GM12878 (cell line): Measurements from ENCODE around the gene CCSER1. TPM values are rescaled to one million over a fixed set of nuclear protein-coding genes. Genes with fewer than 3 reads are reported as not detected.

Source experiments
- ATAC-seq: fragments of 200-7000 bp; cut with Tn5 transposase; 3 replicates; pipeline ENCODE4 v1.9.1; 2020; ENCODE audit warnings: mild to moderate bottlenecking, moderate library complexity
- BruUV-seq: library from RNA; stranded (reverse); fragments of 400-500 nt; replicated peaks from 2 replicates; lab custom pipeline; 2021; lab: Mats Ljungman, UMichigan
- CTCF ChIA-PET: fragments of 300-600 bp; sonication (Branson Sonifier 250); formaldehyde crosslinking; extraction: SDS; loops from one replicate; lab custom pipeline; 2021; ENCODE audit warnings: inconsistent platforms; lab: Yijun Ruan, JAX
- POLR2A ChIA-PET: fragments of 350-600 bp; formaldehyde crosslinking; extraction: SDS; loops from one replicate; lab custom pipeline; 2021; ENCODE audit warnings: inconsistent platforms; lab: Charles Lee
- RAD21 ChIA-PET: fragments of 300-600 bp; sonication (Branson Sonifier 250); formaldehyde crosslinking; loops from one replicate; lab custom pipeline; 2023; ENCODE audit warnings: antibody characterized with exemption; ENCODE audit not compliant: unreplicated experiment; lab: Charles Lee
- SMC1A ChIA-PET: fragments of 300-600 bp; sonication (Branson Sonifier 250); formaldehyde crosslinking; loops from one replicate; lab custom pipeline; 2023; ENCODE audit not compliant: unreplicated experiment, uncharacterized antibody; lab: Charles Lee
- DNase-seq: peaks from one replicate; pipeline ENCODE4 v3.0.0-alpha.2; 2011; ENCODE audit warnings: low read depth, low spot score
- FAIRE-seq: peaks from 3 replicates; lab custom pipeline; 2011; peaks lifted over from hg19 to GRCh38; lab: Jason Lieb, UNC
- H2AFZ ChIP-seq: 2 replicates; pipeline ENCODE4 v1.6.0; 2011; ENCODE audit warnings: low read depth, low read length, control low read depth; ENCODE audit not compliant: control insufficient read depth
- H3K27ac ChIP-seq: 2 replicates; pipeline ENCODE4 v1.5.1; 2011; ENCODE audit warnings: control low read depth; ENCODE audit not compliant: control insufficient read depth, insufficient read depth
- H3K27me3 ChIP-seq, 2 experiments: replicated peaks in 1 of 2; 2 replicates each; pipeline versions ENCODE4 v1.6.0 to v1.6.1; 2011; ENCODE audit warnings: low read length in 1 of 2; ENCODE audit not compliant: control insufficient read depth in 2 of 2, insufficient read depth in 2 of 2
- H3K36me3 ChIP-seq, 2 experiments: 2 replicates each; pipeline ENCODE4 v1.5.1; 2011; ENCODE audit warnings: low read length in 1 of 2; ENCODE audit not compliant: control insufficient read depth in 2 of 2, insufficient read depth in 2 of 2
- H3K4me1 ChIP-seq: 2 replicates; pipeline ENCODE4 v1.6.1; 2011; ENCODE audit warnings: mild to moderate bottlenecking, low read length, moderate library complexity, mixed read lengths; ENCODE audit not compliant: control insufficient read depth, insufficient read depth
- H3K4me2 ChIP-seq: 2 replicates; pipeline ENCODE4 v1.6.0; 2011; ENCODE audit warnings: control low read depth; ENCODE audit not compliant: control insufficient read depth, insufficient read depth
- H3K4me3 ChIP-seq: fragments of 200-600 bp; sonication (generic); 2 replicates; pipeline ENCODE4 v1.5.1; 2016
- H3K79me2 ChIP-seq: 2 replicates; pipeline ENCODE4 v1.6.0; 2011; ENCODE audit warnings: low read length; ENCODE audit not compliant: control insufficient read depth, insufficient read depth
- H3K9ac ChIP-seq: 2 replicates; pipeline ENCODE4 v1.8.0; 2011; ENCODE audit warnings: low read length, control low read depth, mixed read lengths; ENCODE audit not compliant: control insufficient read depth, insufficient read depth
- H3K9me3 ChIP-seq: replicated peaks from 3 replicates; pipeline ENCODE4 v1.5.1; 2011; ENCODE audit warnings: mild to moderate bottlenecking, low read length; ENCODE audit not compliant: control insufficient read depth, insufficient read depth
- H4K20me1 ChIP-seq: 2 replicates; pipeline ENCODE4 v1.6.0; 2011; ENCODE audit not compliant: control insufficient read depth, insufficient read depth
- CBX5 ChIP-seq: sonication (generic); IDR thresholded peaks from 2 replicates; pipeline ENCODE4 v1.6.1; 2016; ENCODE audit warnings: low read depth, moderate library complexity, mild to moderate bottlenecking, inconsistent platforms
- CHD1 ChIP-seq: IDR thresholded peaks from 2 replicates; pipeline ENCODE4 v1.6.1; 2012; ENCODE audit warnings: low read depth, low read length, improper control_type of control experiment
- DPF2 ChIP-seq: fragments of 450-650 bp; IDR thresholded peaks from 2 replicates; pipeline ENCODE4 v1.6.1; 2017; ENCODE audit warnings: mild to moderate bottlenecking
- HDGF ChIP-seq: fragments of 450-650 bp; IDR thresholded peaks from 2 replicates; pipeline ENCODE4 v1.6.1; 2016; ENCODE audit warnings: antibody characterized with exemption
- IRF4 ChIP-seq: IDR thresholded peaks from 2 replicates; pipeline ENCODE4 v1.6.1; 2011; ENCODE audit warnings: low read depth, low read length
- JUND ChIP-seq: IDR thresholded peaks from 2 replicates; pipeline ENCODE4 v1.6.1; 2012; ENCODE audit warnings: low read depth, mild to moderate bottlenecking, low read length, improper control_type of control experiment, moderate library complexity
- KAT2A ChIP-seq: conservative IDR thresholded peaks from 2 replicates; pipeline ENCODE4 v1.6.1; 2011; ENCODE audit warnings: low read depth, low read length; ENCODE audit not compliant: control insufficient read depth
- MTA3 ChIP-seq: IDR thresholded peaks from 2 replicates; pipeline ENCODE4 v1.6.1; 2012; ENCODE audit warnings: low read length, inconsistent platforms, borderline replicate concordance
- NFYB ChIP-seq: IDR thresholded peaks from 2 replicates; pipeline ENCODE4 v1.6.1; 2011; ENCODE audit warnings: low read depth, mild to moderate bottlenecking, low read length, improper control_type of control experiment, moderate library complexity; ENCODE audit not compliant: insufficient read depth
- NR2F1 ChIP-seq: fragments of 450-650 bp; conservative IDR thresholded peaks from 2 replicates; pipeline ENCODE4 v1.6.1; 2017; ENCODE audit warnings: mild to moderate bottlenecking
- POU2F2 ChIP-seq: IDR thresholded peaks from 3 replicates; pipeline ENCODE4 v1.6.1; 2011; ENCODE audit warnings: low read depth, mild to moderate bottlenecking, low read length, borderline replicate concordance
- SMAD5 ChIP-seq: IDR thresholded peaks from 2 replicates; pipeline ENCODE4 v1.6.1; 2016; ENCODE audit warnings: antibody characterized with exemption, low read depth
- SMARCA5 ChIP-seq: fragments of 450-650 bp; IDR thresholded peaks from 2 replicates; pipeline ENCODE4 v1.6.1; 2017; ENCODE audit warnings: mild to moderate bottlenecking
- TBL1XR1 ChIP-seq: IDR thresholded peaks from 2 replicates; pipeline ENCODE4 v1.6.1; 2012; ENCODE audit warnings: low read depth, low read length, improper control_type of control experiment
- YBX1 ChIP-seq: fragments of 450-650 bp; IDR thresholded peaks from 2 replicates; pipeline ENCODE4 v1.6.1; 2016; ENCODE audit warnings: antibody characterized with exemption
- ZNF207 ChIP-seq: fragments of 450-650 bp; IDR thresholded peaks from 2 replicates; pipeline ENCODE4 v1.6.1; 2014; ENCODE audit warnings: antibody characterized with exemption, mild to moderate bottlenecking, borderline replicate concordance
- ZNF384 ChIP-seq: IDR thresholded peaks from 2 replicates; pipeline ENCODE4 v1.6.1; 2012; ENCODE audit warnings: low read depth, mild to moderate bottlenecking, low read length, improper control_type of control experiment, borderline replicate concordance
- in situ Hi-C: fragments of 300-500 bp; cut with MboI; formaldehyde crosslinking; loops from 9 replicates; pipeline ENCODE4 v1.14.3; 2018; ENCODE audit warnings: mixed read lengths
- intact Hi-C: fragments of 100-400 bp; cut with micrococcal nuclease; formaldehyde crosslinking; loops from one replicate; pipeline ENCODE4 v1.14.2; 2022; ENCODE audit not compliant: unreplicated experiment
- polyA plus RNA-seq, 11 experiments: library from polyadenylated mRNA; depleted of rRNA in 4 of 11; unstranded in 6 of 11; stranded (reverse) in 5 of 11; fragments of >200 nt; fragmentation: Nextera tagmentation in 4 of 11; fragmentation: Illumina TruSeq in 1 of 11; extraction: Ambion mirVana in 4 of 11; extraction: Trizol in 1 of 11; gene quantifications; 1 replicate in 1 of 11; 2 replicates in 10 of 11; pipeline versions ENCODE4 v1.2.1 to v1.2.3, GENCODE V29; 2011 to 2016; ENCODE audit warnings: inconsistent platforms in 2 of 11, missing spikeins in 2 of 11, low read depth in 1 of 11
- total RNA-seq, 4 experiments: library from RNA; depleted of rRNA in 3 of 4; stranded (reverse); fragments of >200 nt in 3 of 4; fragmentation: Illumina TruSeq in 1 of 4; extraction: Trizol in 1 of 4; gene quantifications; 2 replicates each; pipeline versions ENCODE4 v1.2.1 to v1.2.3, GENCODE V29; 2013 to 2021
- TF ChIP-seq, protein P1 (sequence below): fragments of 450-650 bp; IDR thresholded peaks from 2 replicates; pipeline ENCODE4 v1.6.1; 2017; ENCODE audit warnings: borderline replicate concordance
- TF ChIP-seq, protein P2 (sequence below): IDR thresholded peaks from 2 replicates; pipeline ENCODE4 v1.6.1; 2012; ENCODE audit warnings: low read depth, low read length, improper control_type of control experiment

The CCSER1 gene
- total and polyA plus RNA-seq, 10 of the 15 experiments (the other 5 are each of a cell fraction or from before 2014, with no cell fraction given) = 0.22 to 2.7 (median 1.0) TPM

DNA sequence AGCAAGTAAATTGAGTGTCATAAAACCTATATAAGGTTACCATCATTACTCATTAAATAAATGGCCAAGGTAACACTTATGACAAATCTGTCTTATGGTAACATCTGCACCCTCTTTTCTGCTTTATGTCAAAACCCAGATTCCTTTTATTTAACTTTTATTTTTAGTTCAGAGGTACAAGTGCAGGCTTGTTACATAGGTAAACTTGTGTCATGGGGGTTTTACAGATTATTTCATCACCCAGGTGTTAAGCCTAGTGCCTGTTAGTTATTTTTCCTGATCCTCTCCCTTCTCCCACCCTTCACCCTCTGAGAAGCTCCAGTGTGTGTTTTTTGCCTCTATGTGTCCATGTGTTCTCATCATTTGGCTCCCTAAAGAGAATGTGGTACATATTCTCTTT lies 930.7 kb downstream of the CCSER1 start:
- SMC1A ChIA-PET = interaction anchor here (0.8 kb wide), 1 partner anchor 146 kb away, joined by 3 read pairs; no protein-coding TSS in a partner anchor
- Histone ChIP-seq H3K4me2 (no peak overlapping the region), H3K4me3 (no peak overlapping the region), H3K27me3 (no peaks in the 10 kb centered on the region), H3K9ac (no peak overlapping the region), H4K20me1 (no peaks in the 10 kb centered on the region), H3K4me1 (no peaks in the 10 kb centered on the region), H3K27ac (no peak overlapping the region), H3K9me3 (no peaks in the 10 kb centered on the region), H3K79me2 (no peaks in the 10 kb centered on the region), H3K36me3 (no peaks in the 10 kb centered on the region), H2AFZ (no peak overlapping the region)
- POLR2A ChIA-PET = interaction anchor here (0.5 kb wide), 1 partner anchor 263 kb away, joined by 3 read pairs; no protein-coding TSS in a partner anchor
- intact Hi-C loops = no loop called here
- CTCF ChIA-PET = no interaction called here
- TF ChIP-seq NFYB (no peak), DPF2 (no peak), KAT2A (no peak), NR2F1 (no peak), MTA3 (no peak), JUND (no peak), ZNF384 (no peak)
- TF ChIP-seq, protein P1, sequence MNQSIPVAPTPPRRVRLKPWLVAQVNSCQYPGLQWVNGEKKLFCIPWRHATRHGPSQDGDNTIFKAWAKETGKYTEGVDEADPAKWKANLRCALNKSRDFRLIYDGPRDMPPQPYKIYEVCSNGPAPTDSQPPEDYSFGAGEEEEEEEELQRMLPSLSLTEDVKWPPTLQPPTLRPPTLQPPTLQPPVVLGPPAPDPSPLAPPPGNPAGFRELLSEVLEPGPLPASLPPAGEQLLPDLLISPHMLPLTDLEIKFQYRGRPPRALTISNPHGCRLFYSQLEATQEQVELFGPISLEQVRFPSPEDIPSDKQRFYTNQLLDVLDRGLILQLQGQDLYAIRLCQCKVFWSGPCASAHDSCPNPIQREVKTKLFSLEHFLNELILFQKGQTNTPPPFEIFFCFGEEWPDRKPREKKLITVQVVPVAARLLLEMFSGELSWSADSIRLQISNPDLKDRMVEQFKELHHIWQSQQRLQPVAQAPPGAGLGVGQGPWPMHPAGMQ = no peak
- RAD21 ChIA-PET = no interaction called here
- in situ Hi-C loops = no loop called here
- no TSS peak for BruUV-seq
- FAIRE-seq (no peak), DNase-seq (no peak), ATAC-seq (no peak)

DNA sequence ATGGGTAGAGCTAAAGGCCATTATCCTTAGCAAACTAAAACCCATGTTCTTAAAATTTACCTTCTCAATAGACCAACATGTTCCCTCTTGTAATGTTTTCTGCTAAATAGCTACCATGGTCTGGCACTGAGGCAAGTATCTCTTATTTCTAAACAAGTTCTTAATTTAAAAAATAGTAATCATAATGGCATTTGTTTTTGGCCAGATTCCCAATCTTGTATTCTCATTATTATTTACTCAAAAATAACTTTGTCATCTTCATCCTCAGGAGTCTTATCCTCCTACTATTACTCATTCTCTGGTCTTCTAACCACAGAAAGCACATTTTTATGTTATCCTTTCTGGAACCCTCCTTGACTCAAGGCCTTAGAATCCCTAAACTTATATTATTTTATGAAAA lies 931.2 kb downstream of the CCSER1 start:
- TF ChIP-seq SMAD5 = no peak
- no peak for TF ChIP-seq YBX1
- TF ChIP-seq, protein P1 = no peak
- TF ChIP-seq SMARCA5 = no peak
- TF ChIP-seq IRF4 = no peak
- TF ChIP-seq CBX5 = no peak
- no peak for TF ChIP-seq CHD1
- no peak for TF ChIP-seq TBL1XR1
- TF ChIP-seq, protein P2, sequence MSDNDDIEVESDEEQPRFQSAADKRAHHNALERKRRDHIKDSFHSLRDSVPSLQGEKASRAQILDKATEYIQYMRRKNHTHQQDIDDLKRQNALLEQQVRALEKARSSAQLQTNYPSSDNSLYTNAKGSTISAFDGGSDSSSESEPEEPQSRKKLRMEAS = no peak
- TF ChIP-seq HDGF = no peak
- TF ChIP-seq POU2F2 = no peak
- no peak for TF ChIP-seq ZNF207
- Histone ChIP-seq H3K9ac (no peak overlapping the region), H4K20me1 (no peaks in the 10 kb centered on the region), H3K9me3 (no peaks in the 10 kb centered on the region), H3K4me1 (no peaks in the 10 kb centered on the region), H3K27ac (no peak overlapping the region), H3K4me2 (no peak overlapping the region), H3K36me3 (no peaks in the 10 kb centered on the region), H3K79me2 (no peaks in the 10 kb centered on the region), H3K4me3 (no peak overlapping the region), H3K27me3 (no peaks in the 10 kb centered on the region), H2AFZ (no peak overlapping the region)
- SMC1A ChIA-PET = no interaction called here
- RAD21 ChIA-PET = no interaction called here
- CTCF ChIA-PET = no interaction called here
- FAIRE-seq = no peak
- intact Hi-C loops (no loop called here), in situ Hi-C loops (no loop called here)
- no peak for DNase-seq
- no peak for ATAC-seq
- POLR2A ChIA-PET = interaction anchor here (0.5 kb wide), 1 partner anchor 263 kb away, joined by 3 read pairs; no protein-coding TSS in a partner anchor
- BruUV-seq = no TSS peak
